ENCODE results near the gene LLPH.

GRCh38 chr12:66071549-66071948 lies 59.0 kb downstream of the LLPH start:
- TF ChIP-seq CTCF (optimal IDR thresholded peaks at IDR 0.05 in 1 of 3, IDR thresholded peaks at IDR 0.05 in 1 of 3, conservative IDR thresholded peaks at IDR 0.05 in 1 of 3; ENCODE audit: extremely low read depth in 1 of 3, insufficient read depth in 2 of 3, low read length in 3 of 3): no peak
- no peak for TF ChIP-seq EZH2 (IDR thresholded peaks at IDR 0.05; ENCODE audit: low read length)
